Measurements from ENCODE around the gene DFFB.

GRCh38 chr1:3902111-3902511 is 44.8 kb downstream of the DFFB start:
- TF ChIP-seq CTCF (IDR thresholded peaks at IDR 0.05) (no peak), POLR2A (IDR thresholded peaks at IDR 0.05) (no peak)
